Myocyte (in vitro differentiated cells): ENCODE measurements around the gene PAIP2. TPM values are rescaled to one million over a fixed set of nuclear protein-coding genes. Genes with fewer than 3 reads are reported as not detected.
"Not testable (repeated sequence)": the region's sequence is repeated elsewhere in the genome, so short reads cannot be mapped to it uniquely, and the experiment has no call there.

Source experiments
- DNase-seq: peaks from one replicate; pipeline ENCODE4 v3.0.0-alpha.2; 2012; ENCODE audit warnings: low read depth
- total RNA-seq: library from RNA; depleted of rRNA; stranded (reverse); fragments of >200 nt; gene quantifications from 2 replicates; pipeline ENCODE4 v1.2.3, GENCODE V29; 2014

PAIP2 gene
- total RNA-seq, 1 donor from 2014 or later: 111 TPM

DNA sequence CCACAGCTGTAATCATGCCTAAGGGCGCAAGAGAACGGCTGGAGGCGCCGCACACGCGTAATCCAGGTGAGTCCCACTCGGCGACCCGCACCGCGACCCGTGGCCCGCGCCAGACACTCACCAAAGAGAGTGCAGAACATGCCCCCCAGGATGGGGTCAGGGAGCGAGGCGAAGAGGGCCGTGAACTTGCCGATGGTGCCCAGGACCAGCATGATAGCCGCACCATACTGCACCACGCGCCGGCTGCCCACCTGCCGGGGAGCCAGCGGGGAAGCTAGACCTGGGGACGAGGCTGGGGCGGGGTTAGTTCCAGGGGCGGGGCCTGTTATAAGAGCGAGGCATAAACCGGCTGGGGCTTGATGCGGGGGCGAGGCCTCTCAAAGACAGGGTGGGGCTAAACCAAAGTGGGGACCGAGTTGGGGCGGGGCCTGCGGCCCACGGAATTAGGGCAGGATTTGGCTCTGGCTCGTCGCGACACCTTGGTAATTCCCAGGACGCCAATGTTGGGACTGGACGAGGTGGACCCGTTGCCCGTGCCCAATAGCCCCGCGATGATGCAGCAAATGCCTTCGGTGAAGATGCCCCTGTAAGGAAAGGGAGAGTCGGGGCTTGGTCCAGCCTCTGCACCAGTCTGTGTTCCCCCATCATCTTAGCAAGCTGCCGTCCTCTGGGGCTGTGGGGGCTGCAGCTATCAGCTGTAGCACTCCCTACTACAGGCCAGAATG lies 36.6 kb downstream of the PAIP2 start:
- no peak for DNase-seq

DNA sequence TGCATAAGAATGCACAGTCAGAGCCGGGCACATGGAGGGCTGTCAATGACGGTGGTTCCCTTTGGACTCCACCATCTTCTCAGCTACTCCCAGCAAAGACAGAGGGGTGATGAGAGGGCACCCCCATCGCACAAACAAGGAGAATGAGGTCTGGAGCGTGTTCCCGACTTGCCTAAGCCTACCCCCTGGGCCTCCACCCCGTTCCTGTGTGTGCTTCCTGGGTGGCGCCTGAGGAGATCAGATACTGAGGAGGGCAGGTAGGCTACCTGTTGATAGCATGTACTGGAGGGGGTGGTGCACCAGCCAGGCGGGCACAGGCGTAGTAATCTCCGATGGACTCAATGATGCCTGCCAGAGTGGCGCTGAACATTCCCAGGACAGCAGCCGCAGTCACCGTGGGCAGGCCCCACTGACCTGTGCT lies 37.3 kb downstream of the PAIP2 start:
- DNase-seq: no peak

DNA sequence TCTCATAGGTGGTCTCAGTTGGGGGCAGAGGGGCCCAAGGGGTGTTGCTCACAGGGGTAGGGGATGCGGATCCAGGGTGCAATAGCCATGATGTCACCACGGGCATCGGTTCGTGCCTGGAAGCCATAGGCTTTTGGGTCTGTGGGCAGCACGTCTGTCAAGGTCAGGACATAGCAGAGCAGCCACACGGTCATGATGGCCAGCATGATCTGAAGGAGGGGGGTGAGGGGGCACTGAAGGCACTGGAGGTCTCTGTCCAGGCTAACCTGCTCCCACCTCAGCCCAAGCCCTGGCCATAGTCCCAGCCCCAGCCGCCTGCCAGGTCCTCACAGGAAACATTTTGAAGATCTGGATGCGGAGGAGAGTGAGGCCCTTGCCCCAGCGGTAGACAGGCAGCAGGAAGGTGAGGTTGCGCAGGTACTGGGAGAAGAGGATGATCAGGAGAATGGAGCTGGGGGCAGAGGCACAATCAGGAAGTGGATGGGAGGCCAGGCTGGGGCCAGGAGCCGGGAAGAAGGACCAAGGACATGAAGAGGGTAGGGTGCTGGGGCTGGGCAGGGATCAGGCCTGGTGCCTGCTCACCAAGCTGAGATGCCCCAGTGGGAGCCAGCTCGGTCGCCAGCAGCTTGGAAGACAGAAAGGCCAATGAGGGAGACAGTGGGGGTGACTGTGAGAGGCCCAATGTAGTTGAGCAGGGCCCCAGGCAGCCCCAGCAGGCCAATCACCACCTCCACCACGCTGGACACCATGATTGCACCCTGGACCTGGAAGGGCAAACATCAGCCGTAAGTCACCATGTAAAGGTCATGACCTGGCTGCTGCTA lies 38.2 kb downstream of the PAIP2 start:
- no peak for DNase-seq

DNA sequence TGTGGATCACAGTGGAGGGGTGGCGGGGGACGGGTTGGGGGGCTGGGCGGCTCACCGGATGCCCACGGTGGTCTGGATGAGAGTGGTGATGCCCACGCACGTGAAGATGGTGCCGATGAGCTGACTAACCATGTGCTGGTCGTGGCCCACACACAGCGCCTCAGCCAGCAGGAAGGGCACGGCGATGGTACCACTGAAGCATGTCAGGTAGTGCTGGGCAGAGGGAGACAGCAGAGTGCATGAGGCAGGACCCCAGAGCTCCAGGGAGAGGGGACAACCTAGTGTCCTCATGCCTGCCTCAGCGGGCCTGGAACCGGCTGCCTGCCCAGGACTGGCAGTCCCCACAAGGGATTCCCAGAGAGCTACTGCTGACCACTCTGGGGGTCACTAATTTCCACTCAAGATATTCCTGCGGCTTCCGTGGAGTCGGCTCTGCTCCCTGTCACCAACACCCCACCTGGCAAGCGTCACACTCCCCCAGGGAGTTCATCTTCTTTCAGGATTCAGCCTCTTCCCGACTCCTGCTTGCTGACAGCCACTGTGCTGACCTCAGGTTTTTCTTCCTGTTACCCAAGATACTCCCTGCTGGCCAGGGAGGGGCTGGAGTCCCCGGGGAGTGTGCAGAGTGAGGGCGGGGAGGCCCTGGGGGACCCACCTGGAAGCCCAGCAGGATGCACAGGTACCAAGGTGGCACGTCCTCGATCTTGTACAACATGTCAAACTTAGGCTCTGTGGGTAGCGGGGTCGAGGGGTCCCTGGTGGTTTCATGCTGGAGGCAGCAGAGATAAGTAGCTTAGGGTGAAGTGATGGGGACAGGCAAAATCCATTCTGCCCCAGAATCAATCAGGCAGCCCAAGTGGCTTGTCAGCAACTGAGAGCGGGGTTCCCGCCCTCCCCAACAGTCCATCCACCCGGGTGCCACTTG lies 40.4 kb downstream of the PAIP2 start:
- no peak for DNase-seq

DNA sequence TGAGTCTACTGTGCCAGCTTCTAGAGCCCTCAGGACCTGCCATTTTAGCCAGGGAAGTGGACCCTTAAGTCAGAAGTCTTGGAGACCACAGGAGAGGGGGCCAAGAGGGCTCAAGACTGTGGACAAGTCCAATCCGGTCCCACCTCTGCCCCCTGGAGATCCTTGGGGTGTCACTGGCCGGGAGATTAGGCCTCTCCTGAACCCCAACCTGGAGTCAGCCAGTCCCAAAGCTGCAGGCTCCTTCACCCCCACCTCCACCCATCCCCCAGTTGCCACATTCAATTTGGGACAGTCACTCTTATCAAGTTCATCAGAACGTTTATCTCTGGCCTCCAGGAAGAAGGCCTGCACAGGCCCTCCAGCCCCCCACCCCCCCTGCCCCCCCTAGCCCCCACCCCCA lies 41.2 kb downstream of the PAIP2 start:
- DNase-seq: no peak

DNA sequence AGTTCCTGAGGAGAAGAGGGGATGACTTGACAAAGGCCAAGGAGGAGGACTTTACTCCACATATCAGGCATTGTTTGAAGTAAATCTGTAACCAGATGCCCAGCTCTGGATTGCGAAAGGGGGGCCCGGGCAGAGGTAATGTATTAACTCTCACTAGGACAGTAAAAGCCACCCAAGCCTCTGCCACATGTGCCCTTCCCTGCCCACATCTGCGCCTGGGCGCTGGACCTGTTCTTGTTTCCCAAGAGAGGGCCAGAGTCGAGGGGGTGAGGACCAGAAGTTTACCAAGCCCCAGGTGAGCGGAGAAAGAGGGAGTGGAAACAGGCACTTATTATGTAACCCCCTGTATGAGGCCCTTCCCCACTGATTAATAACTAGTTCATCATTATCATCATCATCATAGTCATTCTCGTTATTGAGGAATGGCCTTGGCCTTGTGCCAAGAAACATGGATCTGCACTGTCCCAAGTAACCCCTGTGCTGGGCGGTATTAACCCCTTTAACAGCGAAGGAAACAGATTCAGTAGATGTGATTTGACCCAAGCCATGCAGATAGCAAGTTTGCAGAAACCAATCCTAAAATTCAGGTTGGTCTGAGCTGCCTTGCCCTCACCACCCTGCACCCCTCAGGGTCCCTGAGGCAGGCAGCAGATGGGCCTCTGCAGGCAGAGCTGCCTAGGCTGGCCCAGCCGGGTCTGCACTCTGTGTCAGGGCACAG lies 41.8 kb downstream of the PAIP2 start, which contains the start of gene SLC23A1:
Gene SLC23A1, minus strand, starts transcription at position 23 of the 718 bp plus-strand sequence. CDS start 44 bp downstream, outside the sequence.
- DNase-seq: no peak

DNA sequence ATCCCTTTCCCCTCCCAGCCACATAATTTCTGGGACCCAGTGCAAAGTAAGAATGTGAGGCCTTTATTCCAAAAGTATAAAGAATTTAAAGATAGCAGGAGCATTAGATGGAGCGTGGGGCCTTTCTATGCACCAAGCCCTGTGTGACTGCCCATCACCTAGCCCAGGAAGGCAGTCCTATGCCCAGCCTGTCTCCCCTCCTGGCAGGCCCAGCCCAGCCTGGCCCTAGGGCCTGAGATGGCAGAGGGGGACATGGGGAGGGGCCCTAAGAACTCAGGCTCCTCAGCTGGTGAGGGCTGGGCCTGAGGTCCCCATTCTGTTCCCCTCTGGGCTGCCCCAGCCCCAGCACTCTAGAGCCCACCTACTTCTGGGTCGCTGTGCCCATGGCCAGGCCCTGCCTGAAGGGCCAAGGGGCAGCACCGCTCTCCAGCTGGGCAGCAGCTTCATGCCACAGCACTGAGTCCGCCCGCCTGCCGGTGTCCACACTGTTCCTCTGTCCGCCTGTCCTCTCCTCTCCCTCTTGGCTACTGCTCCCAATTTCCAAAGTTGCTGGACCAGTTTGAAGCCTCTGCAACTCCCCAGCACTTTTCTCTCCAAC lies 42.4 kb downstream of the PAIP2 start:
- DNase-seq: no peak

DNA sequence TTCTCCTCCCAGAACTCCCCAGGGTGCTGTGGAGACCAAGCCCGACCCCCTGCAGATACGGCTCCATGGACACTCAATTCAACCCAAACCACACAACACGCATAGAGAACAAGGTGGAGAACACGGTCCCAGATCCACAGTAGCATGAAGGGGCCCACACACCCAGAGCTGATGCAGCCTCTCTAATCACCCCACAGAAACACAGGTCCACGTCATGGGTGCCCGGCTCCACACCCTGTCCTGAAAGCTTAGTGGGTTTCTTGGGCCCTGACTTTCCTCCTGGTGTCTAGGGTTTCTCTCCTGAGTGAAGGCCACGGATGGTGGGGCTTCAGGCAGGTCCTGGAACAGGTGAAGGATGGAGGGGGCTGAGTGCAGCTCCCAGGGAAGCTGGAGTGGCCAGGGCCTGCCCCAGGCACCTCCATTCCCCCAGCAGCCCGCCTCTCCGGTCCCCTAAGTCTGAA lies 43.0 kb downstream of the PAIP2 start:
- no peak for DNase-seq

DNA sequence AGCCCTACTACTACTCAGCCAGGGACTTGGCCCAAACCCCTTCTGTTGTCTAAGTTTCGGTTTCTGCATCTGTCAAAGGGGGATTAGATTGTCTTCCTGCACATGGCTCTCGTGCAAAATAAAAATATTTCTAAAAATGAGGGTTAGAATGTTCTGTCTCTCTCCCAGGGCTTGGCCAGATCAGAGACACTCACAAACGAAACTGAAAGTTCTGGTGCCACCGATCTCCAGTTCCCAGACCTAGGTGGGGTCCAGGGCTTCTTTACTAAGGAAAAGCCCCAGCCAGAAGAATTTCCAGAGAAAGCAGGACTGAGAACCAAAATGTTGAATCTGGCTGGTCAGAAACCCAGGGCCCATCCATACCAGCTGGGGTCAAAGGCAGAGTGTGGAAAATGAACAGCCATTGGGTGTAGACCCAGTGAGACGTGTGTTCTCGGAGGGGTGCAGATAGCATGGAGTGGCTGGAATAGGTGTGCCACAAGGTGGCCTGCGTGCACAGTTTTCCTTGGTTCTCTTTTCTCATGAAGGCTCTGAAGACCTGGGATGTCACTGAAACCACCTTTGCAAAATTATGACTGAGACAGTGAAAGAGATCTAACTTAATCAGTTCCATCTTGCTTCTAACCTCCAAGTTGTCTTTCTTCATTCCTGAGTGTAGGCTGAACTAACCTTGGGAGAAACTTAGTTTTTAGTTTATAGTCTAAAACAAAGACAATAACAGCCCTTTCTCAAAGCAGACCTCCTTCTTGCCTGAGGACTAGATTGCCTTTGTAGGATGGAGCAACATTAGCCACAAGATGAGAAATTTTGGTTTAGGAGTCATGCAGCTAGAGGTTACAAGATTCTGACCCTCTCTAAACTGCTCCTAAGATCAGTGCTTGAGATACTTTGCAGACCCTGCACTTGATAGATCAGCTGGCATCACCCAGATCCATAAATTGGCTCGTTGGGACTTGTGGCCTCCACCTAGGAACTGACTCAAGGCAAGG lies 43.7 kb downstream of the PAIP2 start:
- peak; percentile 39 for DNase-seq

DNA sequence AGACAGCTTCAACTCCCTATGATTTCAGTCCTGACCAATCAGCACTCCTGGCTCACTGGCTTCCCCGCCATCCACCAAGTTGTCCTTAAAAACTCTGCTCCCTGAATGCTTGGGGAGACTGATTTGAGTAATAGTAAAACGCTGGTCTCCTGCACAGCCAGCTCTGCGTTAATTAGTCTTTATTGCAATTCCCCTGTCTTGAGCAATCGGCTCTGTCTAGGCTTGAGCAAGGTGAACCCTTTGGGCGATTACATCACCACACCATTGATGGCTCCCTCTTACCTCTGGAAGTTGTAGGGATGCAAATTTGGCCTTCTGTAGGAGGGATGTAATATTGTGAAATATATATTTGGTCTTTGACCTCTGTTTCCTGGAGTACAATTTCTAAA lies 44.4 kb downstream of the PAIP2 start:
- DNase-seq: no peak

DNA sequence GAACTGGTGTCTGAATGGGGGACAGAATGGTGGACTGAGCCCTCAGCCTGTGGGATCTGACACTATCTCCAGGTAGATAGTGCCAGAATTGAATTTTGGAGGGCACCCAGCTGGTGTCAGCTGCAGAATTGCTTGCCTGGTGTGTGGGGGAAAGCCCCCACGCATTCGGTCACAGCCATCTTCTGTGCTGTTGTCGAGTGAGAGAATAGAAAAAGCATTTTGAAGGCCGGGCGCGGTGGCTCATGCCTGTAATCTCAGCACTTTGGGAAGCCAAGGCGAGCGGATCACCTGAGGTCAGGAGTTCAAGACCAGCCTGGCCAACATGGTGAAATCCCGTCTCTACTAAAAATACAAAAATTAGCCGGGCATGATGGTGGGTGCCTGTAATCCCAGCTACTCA lies 45.3 kb downstream of the PAIP2 start:
- not testable (repeated sequence) for DNase-seq

DNA sequence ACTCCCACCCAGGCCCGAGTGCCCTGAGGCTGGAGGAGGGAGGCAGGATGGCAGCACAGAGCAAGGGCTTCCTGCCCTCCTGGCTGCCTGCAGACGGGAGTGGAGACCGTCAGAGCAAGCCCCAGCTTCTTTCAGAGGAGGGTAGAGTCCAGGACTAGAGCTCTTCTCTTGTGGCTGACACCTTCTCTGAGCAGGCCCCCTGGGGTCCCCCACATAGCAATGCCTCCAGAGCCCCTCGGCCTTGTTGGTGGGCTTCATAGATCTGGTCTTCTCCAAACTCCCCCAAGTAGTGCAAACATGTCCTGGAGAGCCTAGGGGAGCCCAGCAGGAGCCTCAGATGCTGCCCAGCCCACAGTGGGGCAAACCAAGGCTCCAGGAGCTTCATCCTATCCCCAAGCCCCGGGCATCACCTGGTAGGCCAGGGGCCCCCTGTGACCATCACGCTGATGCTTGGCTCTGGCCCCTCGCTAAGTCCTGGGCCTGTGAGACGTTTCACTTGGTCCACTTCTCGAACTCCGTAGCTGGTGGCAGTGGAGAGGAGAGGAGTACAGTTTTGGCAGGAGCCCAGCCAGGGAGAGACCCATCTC lies 46.0 kb downstream of the PAIP2 start:
- no peak for DNase-seq

DNA sequence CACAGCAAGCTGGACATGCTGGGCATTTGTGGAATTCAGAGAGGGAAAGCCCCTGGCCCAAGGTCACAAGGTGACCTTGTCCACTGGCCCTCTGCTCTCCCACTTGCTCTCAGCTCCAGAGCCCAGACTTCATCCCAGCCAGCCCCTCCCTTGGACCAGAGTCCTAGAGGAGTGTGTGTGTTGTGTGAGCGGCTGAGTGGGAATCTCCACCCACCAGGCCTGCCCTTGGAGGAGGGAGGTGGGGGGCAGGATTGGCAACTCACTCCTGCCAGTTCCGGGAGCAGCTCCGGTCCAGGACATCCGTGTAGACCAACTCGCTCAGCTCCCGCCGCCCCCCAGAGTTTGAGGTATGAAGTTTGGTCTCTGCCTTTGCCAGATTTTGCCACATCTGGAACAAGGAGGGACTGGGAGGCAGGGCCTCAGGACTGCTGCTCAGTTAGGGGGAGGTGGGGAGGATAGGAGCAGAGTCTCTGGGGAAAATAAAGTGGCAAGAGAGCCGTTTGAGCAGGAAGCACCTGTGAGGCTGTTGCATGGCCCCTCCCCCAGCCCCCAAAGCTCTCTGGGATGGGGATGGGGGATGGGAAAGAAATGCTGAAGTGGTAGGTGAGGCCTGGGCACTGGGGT lies 46.7 kb downstream of the PAIP2 start:
- no peak for DNase-seq

DNA sequence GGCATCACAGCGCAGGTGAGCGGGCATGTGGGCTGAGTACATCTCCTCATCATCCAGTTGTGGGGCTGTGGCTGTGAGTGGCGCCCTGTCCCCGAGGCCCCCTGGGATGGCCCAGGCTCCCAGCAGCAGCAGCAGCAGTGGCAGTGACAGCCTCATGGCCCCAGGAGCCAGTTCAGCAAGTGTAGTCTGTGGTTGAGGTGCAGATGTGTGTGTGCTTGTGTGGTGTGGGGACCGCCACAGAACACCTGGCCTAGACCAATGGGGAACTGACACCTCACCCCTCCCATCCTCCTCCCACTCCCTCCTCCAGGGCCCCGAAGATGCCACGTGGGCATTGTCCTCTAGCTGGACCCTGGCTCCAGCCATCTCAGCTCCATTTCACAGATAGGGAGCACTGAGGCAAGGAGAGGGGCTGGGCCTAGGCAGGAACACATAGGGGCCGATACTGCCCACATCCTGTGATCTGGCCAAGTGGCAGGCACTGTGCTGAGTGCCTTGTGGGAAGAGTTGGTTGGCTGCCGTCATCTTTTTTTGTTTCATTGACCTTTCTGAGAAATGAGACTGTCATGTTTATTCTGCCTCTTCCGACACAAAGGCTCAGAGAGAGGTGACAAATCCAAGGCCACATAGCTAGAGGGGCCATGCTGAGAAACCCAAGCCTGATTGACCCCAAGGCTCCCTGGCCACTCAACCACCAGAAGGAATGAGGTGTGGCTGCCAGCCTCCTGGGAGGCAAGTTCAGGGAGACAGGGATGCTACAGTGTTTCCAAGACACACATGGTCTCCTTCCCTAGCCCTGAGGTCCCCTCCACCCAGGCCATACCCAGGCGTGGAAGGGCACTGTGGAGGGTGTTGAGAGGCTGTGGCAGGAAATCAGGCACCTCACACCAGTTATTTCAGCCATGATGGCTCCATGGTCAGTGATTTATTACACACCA lies 48.3 kb downstream of the PAIP2 start, which contains the start of gene MZB1:
Gene MZB1, minus strand, starts transcription at position 213 of the 938 bp plus-strand sequence. Its CDS starts 57 bp downstream, at position 156.
- peak; percentile 50 for DNase-seq

DNA sequence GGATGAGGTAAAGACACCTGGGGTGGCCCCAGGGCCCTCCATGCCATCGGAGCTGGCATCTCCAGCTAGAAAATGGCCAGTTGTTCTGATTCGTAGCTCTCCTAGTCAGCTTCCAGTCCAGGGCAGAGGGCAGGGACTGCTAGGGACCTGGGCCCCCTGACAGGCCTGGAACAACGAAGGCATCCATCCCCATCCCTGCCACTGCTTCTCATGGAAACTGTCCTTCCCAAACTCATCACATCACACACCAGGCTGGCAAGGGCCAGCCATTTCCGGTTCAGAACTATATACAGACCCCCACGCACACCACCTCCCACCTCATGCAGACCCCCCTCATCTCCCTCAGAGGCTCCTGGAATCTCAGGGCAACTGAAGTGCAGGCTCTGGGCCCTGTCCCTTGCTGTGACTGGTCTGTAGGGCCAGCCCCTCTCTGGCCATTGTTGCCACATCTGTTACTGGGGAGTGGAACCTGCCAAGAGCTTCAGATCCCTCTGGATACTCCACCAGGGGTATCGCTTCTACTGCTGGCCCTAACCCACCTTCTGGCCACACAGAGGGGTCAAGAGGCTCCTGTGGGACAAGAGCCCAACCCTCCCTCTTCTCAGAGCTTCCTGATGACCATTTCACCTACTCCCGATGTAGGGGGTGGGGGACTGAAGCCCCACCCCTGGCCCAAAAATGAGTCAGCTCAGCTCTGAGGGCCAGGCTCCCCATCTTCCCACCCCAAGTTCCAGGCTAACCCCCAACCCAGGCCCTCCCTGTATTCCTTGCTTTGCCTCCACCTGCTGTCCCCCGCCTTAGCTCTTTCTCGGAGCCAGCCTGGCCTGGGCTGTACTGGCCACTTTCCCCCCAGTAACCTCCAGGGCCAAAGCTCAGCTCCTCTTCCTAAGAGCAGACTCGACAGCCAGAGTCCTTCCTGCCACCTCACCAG lies 49.2 kb downstream of the PAIP2 start:
- no peak for DNase-seq
